HEK293T (cell line): ENCODE results near the gene WWOX.

Experiments used
- BHLHE40 ChIP-seq: fragments of 450-650 bp; IDR thresholded peaks from 2 replicates; pipeline ENCODE4 v1.6.1; 2016; ENCODE audit warnings: mild to moderate bottlenecking, moderate library complexity, borderline replicate concordance
- FOXA1 ChIP-seq: fragments of 450-650 bp; IDR thresholded peaks from 2 replicates; pipeline ENCODE4 v1.6.1; 2016; ENCODE audit warnings: mild to moderate bottlenecking
- FOXK2 ChIP-seq: fragments of 450-650 bp; IDR thresholded peaks from 2 replicates; pipeline ENCODE4 v1.6.1; 2016; ENCODE audit warnings: mild to moderate bottlenecking
- FOXM1 ChIP-seq: fragments of 450-650 bp; IDR thresholded peaks from 2 replicates; pipeline ENCODE4 v1.6.1; 2017; ENCODE audit warnings: mild to moderate bottlenecking, borderline replicate concordance
- L3MBTL2 ChIP-seq: fragments of 450-650 bp; conservative IDR thresholded peaks from 2 replicates; pipeline ENCODE4 v1.6.1; 2016; ENCODE audit warnings: mild to moderate bottlenecking
- SP1 ChIP-seq: fragments of 450-650 bp; IDR thresholded peaks from 2 replicates; pipeline ENCODE4 v1.6.1; 2017
- SUZ12 ChIP-seq: fragments of 450-650 bp; IDR thresholded peaks from 2 replicates; pipeline ENCODE4 v1.6.1; 2016; ENCODE audit warnings: mild to moderate bottlenecking
- TARDBP ChIP-seq: fragments of 450-650 bp; IDR thresholded peaks from 2 replicates; pipeline ENCODE4 v1.6.1; 2016
- ZNF384 ChIP-seq: fragments of 450-650 bp; IDR thresholded peaks from 2 replicates; pipeline ENCODE4 v1.6.1; 2016
- TF ChIP-seq, protein P1 (sequence below): fragments of 450-650 bp; IDR thresholded peaks from 2 replicates; pipeline ENCODE4 v1.6.1; 2016

- TF ChIP-seq SUZ12: no peak
- TF ChIP-seq ZNF384: no peak
- no peak for TF ChIP-seq BHLHE40
- no peak for TF ChIP-seq FOXM1
- TF ChIP-seq FOXK2: no peak
- no peak for TF ChIP-seq L3MBTL2
- no peak for TF ChIP-seq SP1
- no peak for TF ChIP-seq FOXA1
- TF ChIP-seq, protein P1, sequence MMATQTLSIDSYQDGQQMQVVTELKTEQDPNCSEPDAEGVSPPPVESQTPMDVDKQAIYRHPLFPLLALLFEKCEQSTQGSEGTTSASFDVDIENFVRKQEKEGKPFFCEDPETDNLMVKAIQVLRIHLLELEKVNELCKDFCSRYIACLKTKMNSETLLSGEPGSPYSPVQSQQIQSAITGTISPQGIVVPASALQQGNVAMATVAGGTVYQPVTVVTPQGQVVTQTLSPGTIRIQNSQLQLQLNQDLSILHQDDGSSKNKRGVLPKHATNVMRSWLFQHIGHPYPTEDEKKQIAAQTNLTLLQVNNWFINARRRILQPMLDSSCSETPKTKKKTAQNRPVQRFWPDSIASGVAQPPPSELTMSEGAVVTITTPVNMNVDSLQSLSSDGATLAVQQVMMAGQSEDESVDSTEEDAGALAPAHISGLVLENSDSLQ: no peak
- TF ChIP-seq TARDBP: no peak
Observed at GRCh38 chr16:78731785-78732184, 632.3 kb downstream of the WWOX start.
